ENCODE results near the gene NUDCD3.

NUDCD3 gene

GRCh38 chr7:44398511-44398911 is 91.9 kb downstream of the NUDCD3 start:
- no peaks in the 10 kb centered on the region for H3K36me3 ChIP-seq (ENCODE audit: low read length)

GRCh38 chr7:44396931-44397545 is 93.4 kb downstream of the NUDCD3 start:
- H3K36me3 ChIP-seq (ENCODE audit: low read length), result no peaks in the 10 kb centered on the region
- no peaks in the 10 kb centered on the region for H3F3A ChIP-seq (ENCODE audit: insufficient read depth)
- H3K4me2 ChIP-seq (ENCODE audit: low read depth, low read length, poor library complexity, severe bottlenecking), result no peak overlapping the region
- no peaks in the 10 kb centered on the region for H3K9me3 ChIP-seq (ENCODE audit: insufficient read depth, low read length)
- no peak overlapping the region for H3K4me3 ChIP-seq (ENCODE audit: insufficient read depth, low read length, poor library complexity, severe bottlenecking)
- no peaks in the 10 kb centered on the region for H4K20me1 ChIP-seq (ENCODE audit: low read depth, low read length)
- H3K9ac ChIP-seq (ENCODE audit: low read length), result no peak overlapping the region
- no peaks in the 10 kb centered on the region for H3K27me3 ChIP-seq (ENCODE audit: low read length)
- H3K79me2 ChIP-seq (ENCODE audit: insufficient read depth, low read length), result no peaks in the 10 kb centered on the region
- H3K27ac ChIP-seq (ENCODE audit: low read depth, low read length), result no peak overlapping the region
- no peaks in the 10 kb centered on the region for H3K9me2 ChIP-seq (replicated peaks; ENCODE audit: insufficient read depth, low read length)
- TF ChIP-seq EZH2phosphoT487 (conservative IDR thresholded peaks at IDR 0.05; ENCODE audit: low read length), result no peak
- TF ChIP-seq CTCF (IDR thresholded peaks at IDR 0.05; ENCODE audit: insufficient read depth, low read length, poor library complexity, severe bottlenecking), result no peak
- H2AFZ ChIP-seq (ENCODE audit: low read depth, low read length, severe bottlenecking), result no peak overlapping the region

More at GRCh38 chr7:44398511-44398911, 91.9 kb downstream of the NUDCD3 start:
- Histone ChIP-seq H3K9me2 (replicated peaks; ENCODE audit: insufficient read depth, low read length) (no peaks in the 10 kb centered on the region), H3K27me3 (ENCODE audit: low read length) (no peaks in the 10 kb centered on the region), H3K9ac (ENCODE audit: low read length) (no peak overlapping the region), H3K79me2 (ENCODE audit: insufficient read depth, low read length) (no peaks in the 10 kb centered on the region), H3F3A (ENCODE audit: insufficient read depth) (no peaks in the 10 kb centered on the region), H4K20me1 (ENCODE audit: low read depth, low read length) (no peaks in the 10 kb centered on the region), H3K4me3 (ENCODE audit: insufficient read depth, low read length, poor library complexity, severe bottlenecking) (no peak overlapping the region), H2AFZ (ENCODE audit: low read depth, low read length, severe bottlenecking) (no peak overlapping the region), H3K4me2 (ENCODE audit: low read depth, low read length, poor library complexity, severe bottlenecking) (no peak overlapping the region), H3K27ac (ENCODE audit: low read depth, low read length) (no peak overlapping the region), H3K9me3 (ENCODE audit: insufficient read depth, low read length) (no peaks in the 10 kb centered on the region)
- TF ChIP-seq EZH2phosphoT487 (conservative IDR thresholded peaks at IDR 0.05; ENCODE audit: low read length), result no peak
- TF ChIP-seq CTCF (IDR thresholded peaks at IDR 0.05; ENCODE audit: insufficient read depth, low read length, poor library complexity, severe bottlenecking), result no peak

GRCh38 chr7:44396496-44396895 is 94.0 kb downstream of the NUDCD3 start:
- H3K36me3 ChIP-seq (ENCODE audit: low read length), result no peaks in the 10 kb centered on the region

More at GRCh38 chr7:44396496-44396895, 94.0 kb downstream of the NUDCD3 start:
- no peaks in the 10 kb centered on the region for H3K9me3 ChIP-seq (ENCODE audit: insufficient read depth, low read length)
- H3K79me2 ChIP-seq (ENCODE audit: insufficient read depth, low read length), result no peaks in the 10 kb centered on the region
- TF ChIP-seq CTCF (IDR thresholded peaks at IDR 0.05; ENCODE audit: insufficient read depth, low read length, poor library complexity, severe bottlenecking), result no peak
- no peak for TF ChIP-seq EZH2phosphoT487 (conservative IDR thresholded peaks at IDR 0.05; ENCODE audit: low read length)
- H2AFZ ChIP-seq (ENCODE audit: low read depth, low read length, severe bottlenecking), result no peak overlapping the region
- no peak overlapping the region for H3K4me2 ChIP-seq (ENCODE audit: low read depth, low read length, poor library complexity, severe bottlenecking)
- H3K9ac ChIP-seq (ENCODE audit: low read length), result no peak overlapping the region
- no peaks in the 10 kb centered on the region for H4K20me1 ChIP-seq (ENCODE audit: low read depth, low read length)
- no peak overlapping the region for H3K4me3 ChIP-seq (ENCODE audit: insufficient read depth, low read length, poor library complexity, severe bottlenecking)
- H3K27me3 ChIP-seq (ENCODE audit: low read length), result no peaks in the 10 kb centered on the region
- no peaks in the 10 kb centered on the region for H3K9me2 ChIP-seq (replicated peaks; ENCODE audit: insufficient read depth, low read length)
- no peak overlapping the region for H3K27ac ChIP-seq (ENCODE audit: low read depth, low read length)
- H3F3A ChIP-seq (ENCODE audit: insufficient read depth), result no peaks in the 10 kb centered on the region

All from SU-DHL-6 (cell line).